Aorta (tissue), 5 donors: ENCODE data around the gene TMEM106A. TPM values are rescaled to one million over a fixed set of nuclear protein-coding genes. Genes with fewer than 3 reads are reported as not detected.
"Not testable (repeated sequence)": the region's sequence is repeated elsewhere in the genome, so short reads cannot be mapped to it uniquely, and the experiment has no call there.

Experiments
- ATAC-seq: fragments of 200-7000 bp; cut with Tn5 transposase; one replicate; pipeline ENCODE4 v1.9.1; 2022; ENCODE audit warnings: moderate library complexity; ENCODE audit not compliant: low FRiP score
- DNase-seq, 2 donors: peaks; one replicate each; pipeline ENCODE4 v3.0.0-alpha.2; 2020
- H3K27ac ChIP-seq, 2 donors: one replicate each; pipeline ENCODE4 v1.5.1; 2013; ENCODE audit warnings: low read length in 2 of 2, mild to moderate bottlenecking in 2 of 2, moderate library complexity in 2 of 2, control low read depth in 1 of 2, inconsistent platforms in 1 of 2, low read depth in 1 of 2
- H3K27me3 ChIP-seq, 2 donors: one replicate each; pipeline ENCODE4 v1.6.1; 2013; ENCODE audit warnings: control low read depth in 1 of 2, low read length in 1 of 2, mild to moderate bottlenecking in 1 of 2, moderate library complexity in 1 of 2; ENCODE audit not compliant: insufficient read depth in 2 of 2, control insufficient read depth in 1 of 2
- H3K36me3 ChIP-seq, 2 donors: one replicate each; pipeline ENCODE4 v1.6.1; 2013; ENCODE audit warnings: control low read depth in 1 of 2, low read length in 1 of 2, mild to moderate bottlenecking in 1 of 2; ENCODE audit not compliant: insufficient read depth in 2 of 2, control insufficient read depth in 1 of 2
- H3K4me1 ChIP-seq, 2 donors: one replicate each; pipeline ENCODE4 v1.6.1; 2013; ENCODE audit warnings: low read length in 2 of 2, control low read depth in 1 of 2, mild to moderate bottlenecking in 1 of 2, moderate library complexity in 1 of 2; ENCODE audit not compliant: insufficient read depth in 2 of 2, control insufficient read depth in 1 of 2
- H3K4me3 ChIP-seq, 2 donors: one replicate each; pipeline ENCODE4 v1.5.1; 2013; ENCODE audit warnings: low read length in 2 of 2, control low read depth in 1 of 2, mild to moderate bottlenecking in 1 of 2
- H3K9me3 ChIP-seq: one replicate; pipeline ENCODE4 v1.6.1; 2013; ENCODE audit warnings: mild to moderate bottlenecking, low read length; ENCODE audit not compliant: control insufficient read depth
- WGBS, 2 donors: extraction: QIAGEN DNeasy Blood & Tissue Kit; methylation state at CpG; one replicate each; pipeline ENCODE4 v1.1.7; 2013; 5-methylcytosine and 5-hydroxymethylcytosine counted together
- intact Hi-C, 2 donors: fragments of 100-400 bp; cut with DNase I; formaldehyde crosslinking; loops; one replicate each; pipeline versions ENCODE4 v1.14.2 to v1.15.0; 2022
- polyA plus RNA-seq, 2 donors: library from polyadenylated mRNA; stranded (reverse); fragments of 200-250 nt; gene quantifications; one replicate each; pipeline ENCODE4 v1.2.3, GENCODE V29; 2013
- total RNA-seq, 2 donors: library from RNA; stranded (reverse); fragmentation: NEBNext Ultra II Directional; extraction: Animal tissue kit (Norgen Biotek cat#: 25700); gene quantifications; one replicate each; pipeline ENCODE4 v1.2.1, GENCODE V29; 2021
- donor health status: healthy with polysubstance abuse.
- donor health status: Bipolar disorder and iron deficiency.
- donor health status: DM: no; HTN: no; CAD: no.
- donor health status: DM: no; HTN: no; CAD: no.
- donor health status: DM: yes; HTN: yes; CAD: no.

The TMEM106A gene
- total and polyA plus RNA-seq, 4 donors: 2.5 to 37.2 (median 12.6) TPM

DNA sequence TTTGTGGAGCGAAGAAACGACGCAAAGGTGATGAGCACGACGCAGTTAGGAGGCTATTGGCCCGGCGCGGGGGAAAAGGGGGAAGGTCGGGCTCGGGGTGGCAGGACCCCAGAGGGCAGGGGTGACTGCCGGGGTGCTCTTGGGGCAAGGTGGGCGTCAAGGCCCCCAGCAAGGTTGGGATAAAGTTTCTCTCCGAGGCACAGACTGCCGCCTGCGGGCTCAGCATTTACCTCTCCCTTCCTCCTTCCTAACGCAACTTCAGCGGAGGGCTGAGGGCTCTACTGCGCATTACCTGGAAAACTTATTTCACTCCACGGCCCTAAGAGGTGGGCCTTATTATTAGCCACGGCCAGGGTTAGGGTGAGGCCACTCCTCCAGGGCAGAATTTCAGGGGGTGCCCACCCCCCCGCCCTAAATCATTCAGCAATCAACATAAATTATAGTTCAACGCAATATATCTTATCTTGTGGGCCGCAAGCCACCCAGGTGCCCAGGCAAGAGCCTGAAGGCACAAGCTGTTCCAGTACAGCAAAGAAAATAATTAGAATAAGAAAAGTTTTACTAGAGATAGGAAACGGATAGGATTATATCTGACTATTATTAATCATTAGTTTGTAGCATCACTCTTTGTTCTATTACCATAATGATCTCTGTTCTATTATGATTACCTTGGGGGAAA is 20.5 kb downstream of the TMEM106A start:
- H3K9me3 ChIP-seq, H3K36me3 ChIP-seq, H3K27ac ChIP-seq, ATAC-seq, H3K4me1 ChIP-seq, intact Hi-C loops, H3K4me3 ChIP-seq, H3K27me3 ChIP-seq: not testable (repeated sequence)
- 78 to 93% methylated on average over 4 to 16 of the region's 24 CpGs for WGBS, 2 donors
- peak; percentile 56 to 90 for DNase-seq

DNA sequence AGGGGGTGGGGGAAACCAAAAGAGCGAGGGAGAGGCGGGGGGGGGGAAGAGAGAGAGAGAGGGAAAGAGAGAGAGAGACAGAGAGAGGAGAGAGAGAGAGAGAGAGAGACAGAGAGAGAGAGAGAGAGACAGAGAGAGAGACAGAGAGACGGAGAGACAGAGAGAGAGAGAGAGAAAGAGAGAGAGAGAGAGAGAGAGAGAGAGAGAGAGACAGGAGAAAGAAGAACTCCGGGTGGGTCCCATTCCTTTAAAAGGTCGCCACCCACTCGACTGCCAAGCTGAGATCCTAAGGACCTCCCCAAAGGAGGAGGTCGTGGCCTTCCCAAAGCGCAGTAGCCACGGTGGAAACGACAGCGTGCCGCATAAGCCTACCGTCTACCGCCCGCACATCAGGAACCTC is 21.6 kb downstream of the TMEM106A start:
- H3K36me3 ChIP-seq, ATAC-seq, H3K4me1 ChIP-seq, H3K27ac ChIP-seq, intact Hi-C loops, H3K9me3 ChIP-seq, DNase-seq, H3K4me3 ChIP-seq, H3K27me3 ChIP-seq: not testable (repeated sequence)
- WGBS, 2 donors: 0% methylated on average over 3 of the region's 15 CpGs; no CpG with 5 or more reads in 1 of the 2 donors

- WGBS, 2 donors: no CpG with 5 or more reads among the region's 31 CpGs
- not testable (repeated sequence) for H3K27me3 ChIP-seq, DNase-seq
These were observed 22.2 kb downstream of the TMEM106A start, which contains the start of gene RNU2-1 for GRCh38 chr17:43233877-43234276. Gene RNU2-1 (minus strand): TSS chr17:43233977.

GRCh38 chr17:43239597-43239996 is 27.9 kb downstream of the TMEM106A start:
- H3K9me3 ChIP-seq, H3K27me3 ChIP-seq, H3K4me3 ChIP-seq, ATAC-seq, DNase-seq, H3K4me1 ChIP-seq, H3K36me3 ChIP-seq, intact Hi-C loops, H3K27ac ChIP-seq: not testable (repeated sequence)
- WGBS, 2 donors: 0% methylated on average over 1 of the region's 26 CpGs; no CpG with 5 or more reads in 1 of the 2 donors

More at GRCh38 chr17:43233877-43234276, 22.2 kb downstream of the TMEM106A start, which contains the start of gene RNU2-1:
- H3K4me1 ChIP-seq, ATAC-seq, H3K9me3 ChIP-seq, H3K4me3 ChIP-seq, intact Hi-C loops, H3K36me3 ChIP-seq, H3K27ac ChIP-seq: not testable (repeated sequence)

GRCh38 chr17:43240596-43241352 is 29.1 kb downstream of the TMEM106A start:
- H3K4me3 ChIP-seq, H3K9me3 ChIP-seq, H3K27me3 ChIP-seq, ATAC-seq, H3K27ac ChIP-seq, H3K36me3 ChIP-seq, H3K4me1 ChIP-seq, intact Hi-C loops, DNase-seq: not testable (repeated sequence)
- no CpG with 5 or more reads among the region's 34 CpGs for WGBS, 2 donors

GRCh38 chr17:43246456-43246855 is 34.8 kb downstream of the TMEM106A start:
- H3K27ac ChIP-seq, H3K4me3 ChIP-seq, DNase-seq, H3K9me3 ChIP-seq, H3K36me3 ChIP-seq, intact Hi-C loops, ATAC-seq, H3K27me3 ChIP-seq, H3K4me1 ChIP-seq: not testable (repeated sequence)
- WGBS, 2 donors: 4 to 10% methylated on average over 8 to 12 of the region's 23 CpGs

Other genes with a start within 250 kb of the TMEM106A start
- 10 to 100 TPM; 38.2 to 39.0 TPM for gene AARSD1, start 247.4 kb upstream of the TMEM106A start, total RNA-seq
- gene AARSD1, start 247.4 kb upstream of the TMEM106A start, polyA plus RNA-seq: 10 to 100 TPM; 30.2 to 87.0 TPM
- gene PTGES3L, start 231.8 kb upstream of the TMEM106A start, total RNA-seq: 1 to 10 TPM; 2.5 to 6.6 TPM
- gene PTGES3L, start 231.8 kb upstream of the TMEM106A start, polyA plus RNA-seq: 1 to 10 TPM; 3.2 to 5.5 TPM
- gene RUNDC1, start 231.3 kb upstream of the TMEM106A start, total RNA-seq: 10 to 100 TPM; 10.6 to 16.0 TPM
- gene RUNDC1, start 231.3 kb upstream of the TMEM106A start, polyA plus RNA-seq: 1 to 10 TPM; 2.4 to 7.3 TPM
- gene RPL27, start 213.5 kb upstream of the TMEM106A start, total RNA-seq: 100 to 1,000 TPM; 723 to 755 TPM
- gene RPL27, start 213.5 kb upstream of the TMEM106A start, polyA plus RNA-seq: 1,000 to 10,000 TPM; 3,011 to 6,939 TPM
- 10 to 100 TPM; 24.8 to 35.3 TPM for gene IFI35, start 205.1 kb upstream of the TMEM106A start, total RNA-seq
- 10 to 100 TPM; 34.2 to 45.2 TPM for gene IFI35, start 205.1 kb upstream of the TMEM106A start, polyA plus RNA-seq
- 100 to 1,000 TPM; 165 to 241 TPM for gene VAT1, start 189.5 kb upstream of the TMEM106A start, total RNA-seq
- gene VAT1, start 189.5 kb upstream of the TMEM106A start, polyA plus RNA-seq: 10 to 100 TPM; 55.7 to 65.3 TPM
- 1 to 10 TPM; 1.1 to 2.7 TPM for gene RND2, start 186.6 kb upstream of the TMEM106A start, total RNA-seq
- gene RND2, start 186.6 kb upstream of the TMEM106A start, polyA plus RNA-seq: 1 to 10 TPM; 2.0 to 3.9 TPM
- gene BRCA1, start 86.5 kb upstream of the TMEM106A start, total RNA-seq: 1 to 10 TPM; 4.3 to 6.6 TPM
- 1 to 10 TPM in 1 of 2 donors, under 1 TPM in 1; 0.38 to 2.1 TPM for gene BRCA1, start 86.5 kb upstream of the TMEM106A start, polyA plus RNA-seq
- 10 to 100 TPM; 93.7 to 99.1 TPM for gene NBR1, start 40.7 kb upstream of the TMEM106A start, total RNA-seq
- 10 to 100 TPM; 52.3 to 55.4 TPM for gene NBR1, start 40.7 kb upstream of the TMEM106A start, polyA plus RNA-seq
- gene CCDC200, start 16.7 kb downstream of the TMEM106A start, total RNA-seq: not detected
- not detected for gene CCDC200, start 16.7 kb downstream of the TMEM106A start, polyA plus RNA-seq
- 1,000 to 10,000 TPM; 2,414 to 5,422 TPM for gene RNU2-1, start 22.1 kb downstream of the TMEM106A start, total RNA-seq
- gene RNU2-1, start 22.1 kb downstream of the TMEM106A start, polyA plus RNA-seq: not detected
- 10 to 100 TPM in 1 of 2 donors, 1 to 10 TPM in 1; 6.9 to 14.2 TPM for gene ARL4D, start 187.1 kb downstream of the TMEM106A start, total RNA-seq
- 1 to 10 TPM; 4.0 to 9.9 TPM for gene ARL4D, start 187.1 kb downstream of the TMEM106A start, polyA plus RNA-seq